OCI-LY7 (cell line): Measurements from ENCODE around the gene SLA2. TPM values are rescaled to one million over a fixed set of nuclear protein-coding genes. Genes with fewer than 3 reads are reported as not detected.

ENCODE experiments used
- BruUV-seq: library from RNA; stranded (reverse); fragments of 400-500 nt; replicated peaks from 2 replicates; lab custom pipeline; 2021; lab: Mats Ljungman, UMichigan
- CTCF ChIA-PET: fragments of 300-600 bp; sonication (Branson Sonifier 250); formaldehyde crosslinking; loops from one replicate; lab custom pipeline; 2022; ENCODE audit warnings: antibody characterized with exemption; ENCODE audit not compliant: unreplicated experiment; lab: Charles Lee
- POLR2A ChIA-PET: fragments of 300-600 bp; sonication (Branson Sonifier 250); formaldehyde crosslinking; loops from one replicate; lab custom pipeline; 2022; ENCODE audit warnings: antibody characterized with exemption; lab: Charles Lee
- DNase-seq: peaks from one replicate; pipeline ENCODE4 v3.0.0-alpha.2; 2015; ENCODE audit warnings: low spot score
- H2AFZ ChIP-seq: fragments of 200-600 bp; sonication (generic), shearing (Covaris generic); 2 replicates; pipeline ENCODE4 v1.6.1; 2014; ENCODE audit warnings: mild to moderate bottlenecking, antibody characterized with exemption, low read length, moderate library complexity
- H3K27ac ChIP-seq: fragments of 200-600 bp; sonication (generic); 2 replicates; pipeline ENCODE4 v1.5.1; 2014; ENCODE audit warnings: mixed run types, low read depth, mild to moderate bottlenecking, moderate library complexity, low read length, inconsistent platforms; ENCODE audit not compliant: poor library complexity, severe bottlenecking
- H3K36me3 ChIP-seq: fragments of 200-600 bp; sonication (generic); 2 replicates; pipeline ENCODE4 v1.6.1; 2014; ENCODE audit warnings: mild to moderate bottlenecking, antibody characterized with exemption, low read length, moderate library complexity, mixed read lengths; ENCODE audit not compliant: insufficient read depth
- H3K4me1 ChIP-seq: fragments of 200-600 bp; sonication (generic); 2 replicates; pipeline ENCODE4 v1.5.1; 2014; ENCODE audit warnings: mild to moderate bottlenecking, low read length; ENCODE audit not compliant: insufficient read depth, poor library complexity, severe bottlenecking
- H3K4me2 ChIP-seq: fragments of 200-600 bp; sonication (generic); 2 replicates; pipeline ENCODE4 v1.6.1; 2014; ENCODE audit warnings: mild to moderate bottlenecking, low read length
- H3K4me3 ChIP-seq: fragments of 200-600 bp; sonication (generic); 2 replicates; pipeline ENCODE4 v1.5.1; 2014; ENCODE audit warnings: mild to moderate bottlenecking, low read depth, low read length; ENCODE audit not compliant: poor library complexity, severe bottlenecking
- H3K79me2 ChIP-seq: fragments of 200-600 bp; sonication (generic); 2 replicates; pipeline ENCODE4 v1.6.1; 2016; ENCODE audit warnings: low read depth, mild to moderate bottlenecking, low read length, moderate library complexity, mixed read lengths; ENCODE audit not compliant: insufficient read depth
- H3K9me2 ChIP-seq: fragments of 200-600 bp; sonication (generic); 2 replicates; pipeline ENCODE4 v1.6.1; 2016; ENCODE audit warnings: mild to moderate bottlenecking, low read length, mixed read lengths; ENCODE audit not compliant: insufficient read depth
- H3K9me3 ChIP-seq: fragments of 200-600 bp; sonication (generic); 2 replicates; pipeline ENCODE4 v1.6.1; 2014; ENCODE audit warnings: mild to moderate bottlenecking, mixed run types, low read length, mixed read lengths
- H4K20me1 ChIP-seq: fragments of 200-600 bp; sonication (generic); 2 replicates; pipeline ENCODE4 v1.6.1; 2014; ENCODE audit warnings: mild to moderate bottlenecking, antibody characterized with exemption, low read length, moderate library complexity, mixed read lengths; ENCODE audit not compliant: insufficient read depth
- CTCF ChIP-seq: fragments of 200-600 bp; sonication (generic); conservative IDR thresholded peaks from 2 replicates; pipeline ENCODE4 v1.5.1; 2014; ENCODE audit warnings: mild to moderate bottlenecking, antibody characterized with exemption, low read length, moderate library complexity, mixed read lengths
- EZH2phosphoT487 ChIP-seq: fragments of 200-600 bp; sonication (generic); IDR thresholded peaks from 2 replicates; pipeline ENCODE4 v1.6.1; 2018; ENCODE audit warnings: low read depth, borderline replicate concordance, mild to moderate bottlenecking, mixed run types, antibody characterized with exemption, low read length, moderate library complexity, mixed read lengths
- intact Hi-C: fragments of 100-400 bp; cut with micrococcal nuclease; formaldehyde crosslinking; loops from one replicate; pipeline ENCODE4 v1.10.0; 2022; ENCODE audit not compliant: unreplicated experiment
- total RNA-seq, 2 experiments: library from RNA; depleted of rRNA in 1 of 2; stranded (reverse); fragments of >200 nt in 1 of 2; shearing (Covaris generic) in 1 of 2; gene quantifications; 2 replicates each; pipeline ENCODE4 v1.2.3, GENCODE V29; 2014 to 2022

SLA2 gene
- total RNA-seq, 2 experiments from 2014 or later, result 2.0 to 5.0 TPM

- no peak overlapping the region for H3K4me2 ChIP-seq
- H4K20me1 ChIP-seq, result no peaks in the 10 kb centered on the region
- no peaks in the 10 kb centered on the region for H3K36me3 ChIP-seq
- POLR2A ChIA-PET, result no interaction called here
- no peaks in the 10 kb centered on the region for H3K9me2 ChIP-seq
- TF ChIP-seq CTCF, result no peak
- TF ChIP-seq EZH2phosphoT487, result no peak
- intact Hi-C loops, result no loop called here
- BruUV-seq, result no TSS peak
- no peaks in the 10 kb centered on the region for H3K9me3 ChIP-seq
- CTCF ChIA-PET, result no interaction called here
- H3K27ac ChIP-seq, result no peak overlapping the region
- peaks cover 14% of the 10 kb centered on the region for H3K4me1 ChIP-seq
- DNase-seq, result no peak
- H3K4me3 ChIP-seq, result no peak overlapping the region
- H3K79me2 ChIP-seq, result no peaks in the 10 kb centered on the region
- H2AFZ ChIP-seq, result no peak overlapping the region
These were observed 11.7 kb downstream of the SLA2 start for GRCh38 chr20:36634342-36634741.

- H3K4me1 ChIP-seq, result peaks cover 15% of the 10 kb centered on the region
- no peaks in the 10 kb centered on the region for H3K36me3 ChIP-seq
- no peaks in the 10 kb centered on the region for H3K79me2 ChIP-seq
- no TSS peak for BruUV-seq
- DNase-seq, result no peak
- intact Hi-C loops, result no loop called here
- POLR2A ChIA-PET, result no interaction called here
- H3K4me3 ChIP-seq, result no peak overlapping the region
- no peak overlapping the region for H3K27ac ChIP-seq
- no peak overlapping the region for H2AFZ ChIP-seq
- TF ChIP-seq EZH2phosphoT487, result no peak
- no peak for TF ChIP-seq CTCF
- no peak overlapping the region for H3K4me2 ChIP-seq
- no peaks in the 10 kb centered on the region for H4K20me1 ChIP-seq
- no peaks in the 10 kb centered on the region for H3K9me2 ChIP-seq
- CTCF ChIA-PET, result no interaction called here
- no peaks in the 10 kb centered on the region for H3K9me3 ChIP-seq
These were observed 12.7 kb downstream of the SLA2 start for GRCh38 chr20:36633285-36633772.

GRCh38 chr20:36632487-36633284, 13.3 kb downstream of the SLA2 start:
- ChIA-PET POLR2A (no interaction called here), CTCF (no interaction called here)
- Histone ChIP-seq H3K9me3 (no peaks in the 10 kb centered on the region), H3K79me2 (no peaks in the 10 kb centered on the region), H3K27ac (no peak overlapping the region), H3K36me3 (no peaks in the 10 kb centered on the region), H3K4me2 (no peak overlapping the region), H3K4me1 (peaks cover 15% of the 10 kb centered on the region), H3K9me2 (no peaks in the 10 kb centered on the region), H4K20me1 (no peaks in the 10 kb centered on the region), H2AFZ (no peak overlapping the region), H3K4me3 (no peak overlapping the region)
- TF ChIP-seq EZH2phosphoT487, result no peak
- TF ChIP-seq CTCF, result no peak
- intact Hi-C loops, result no loop called here
- no peak for DNase-seq
- no TSS peak for BruUV-seq
